H9 (cell line): ENCODE results near the gene DNAJA1. TPM values are rescaled to one million over a fixed set of nuclear protein-coding genes. Genes with fewer than 3 reads are reported as not detected.
"Not testable (repeated sequence)": the region's sequence is repeated elsewhere in the genome, so short reads cannot be mapped to it uniquely, and the experiment has no call there.

Source experiments
- DNase-seq: peaks from one replicate; pipeline ENCODE4 v3.0.0-alpha.2; 2017
- H2AFZ ChIP-seq: one replicate; pipeline ENCODE4 v1.6.1; 2013; ENCODE audit warnings: mild to moderate bottlenecking, low read length, control low read depth, moderate library complexity
- H2AK5ac ChIP-seq: 2 replicates; pipeline ENCODE4 v1.6.1; 2013; ENCODE audit warnings: low read length, control low read depth, mixed read lengths; ENCODE audit not compliant: insufficient read length
- H2BK120ac ChIP-seq: one replicate; pipeline ENCODE4 v1.6.1; 2013; ENCODE audit warnings: low read depth, mild to moderate bottlenecking, low read length, control low read depth, inconsistent platforms; ENCODE audit not compliant: poor library complexity, severe bottlenecking
- H2BK12ac ChIP-seq: 2 replicates; pipeline ENCODE4 v1.6.1; 2013; ENCODE audit warnings: low read length, control low read depth, mixed read lengths, low read depth; ENCODE audit not compliant: insufficient read length
- H2BK15ac ChIP-seq: 2 replicates; pipeline ENCODE4 v1.6.1; 2013; ENCODE audit warnings: low read depth, low read length, control low read depth
- H2BK20ac ChIP-seq: one replicate; pipeline ENCODE4 v1.6.1; 2013; ENCODE audit warnings: low read depth, mild to moderate bottlenecking, low read length, control low read depth, inconsistent platforms; ENCODE audit not compliant: poor library complexity, severe bottlenecking
- H2BK5ac ChIP-seq: 2 replicates; pipeline ENCODE4 v1.6.1; 2013; ENCODE audit warnings: low read length, control low read depth, mixed read lengths; ENCODE audit not compliant: insufficient read length
- H3K14ac ChIP-seq: 2 replicates; pipeline ENCODE4 v1.6.1; 2013; ENCODE audit warnings: low read length, control low read depth; ENCODE audit not compliant: insufficient read depth
- H3K18ac ChIP-seq: 2 replicates; pipeline ENCODE4 v1.6.1; 2013; ENCODE audit warnings: low read depth, mild to moderate bottlenecking, mixed read lengths, low read length, control low read depth; ENCODE audit not compliant: insufficient read length
- H3K23ac ChIP-seq: 2 replicates; pipeline ENCODE4 v1.6.1; 2013; ENCODE audit warnings: low read length, control low read depth, mixed read lengths, low read depth; ENCODE audit not compliant: insufficient read length
- H3K23me2 ChIP-seq: 2 replicates; pipeline ENCODE4 v1.6.1; 2013; ENCODE audit warnings: low read depth, mild to moderate bottlenecking, mixed read lengths, low read length, control low read depth; ENCODE audit not compliant: insufficient read length, poor library complexity, severe bottlenecking
- H3K27ac ChIP-seq: 2 replicates; pipeline ENCODE4 v1.5.1; 2013; ENCODE audit warnings: low read length, control low read depth, mixed read lengths, low read depth; ENCODE audit not compliant: insufficient read length
- H3K27me3 ChIP-seq: 2 replicates; pipeline ENCODE4 v1.6.1; 2013; ENCODE audit warnings: low read length, control low read depth, inconsistent platforms; ENCODE audit not compliant: insufficient read depth
- H3K4ac ChIP-seq: 2 replicates; pipeline ENCODE4 v1.6.1; 2013; ENCODE audit warnings: low read depth, mild to moderate bottlenecking, control low read depth, inconsistent platforms, low read length, moderate library complexity
- H3K4me1 ChIP-seq: 2 replicates; pipeline ENCODE4 v1.6.1; 2013; ENCODE audit warnings: low read length, control low read depth, inconsistent platforms; ENCODE audit not compliant: insufficient read depth
- H3K4me2 ChIP-seq: 2 replicates; pipeline ENCODE4 v1.6.1; 2013; ENCODE audit warnings: low read length, control low read depth, mixed read lengths; ENCODE audit not compliant: insufficient read length, insufficient read depth
- H3K56ac ChIP-seq: 2 replicates; pipeline ENCODE4 v1.6.1; 2013; ENCODE audit warnings: low read depth, mild to moderate bottlenecking, mixed read lengths, low read length, control low read depth; ENCODE audit not compliant: insufficient read length
- H3K79me1 ChIP-seq: 2 replicates; pipeline ENCODE4 v1.6.1; 2013; ENCODE audit warnings: low read depth, mild to moderate bottlenecking, moderate library complexity, low read length, control low read depth, inconsistent platforms; ENCODE audit not compliant: insufficient read depth, poor library complexity, severe bottlenecking
- H3K79me2 ChIP-seq: 2 replicates; pipeline ENCODE4 v1.6.1; 2013; ENCODE audit warnings: low read length, control low read depth, inconsistent platforms; ENCODE audit not compliant: insufficient read depth
- H3K9ac ChIP-seq: 2 replicates; pipeline ENCODE4 v1.6.1; 2013; ENCODE audit warnings: low read length, control low read depth, mixed read lengths; ENCODE audit not compliant: insufficient read length; ENCODE audit errors: extremely low read depth
- H3K9me3 ChIP-seq: one replicate; pipeline ENCODE4 v1.6.1; 2013; ENCODE audit warnings: low read depth, low read length, inconsistent platforms; ENCODE audit not compliant: control insufficient read depth
- H3T11ph ChIP-seq: one replicate; pipeline ENCODE4 v1.6.1; 2013; ENCODE audit warnings: mild to moderate bottlenecking, low read length, control low read depth, inconsistent platforms
- H4K20me1 ChIP-seq: one replicate; pipeline ENCODE4 v1.6.1; 2013; ENCODE audit not compliant: control insufficient read depth, insufficient read length, insufficient read depth
- H4K5ac ChIP-seq: 2 replicates; pipeline ENCODE4 v1.6.1; 2013; ENCODE audit warnings: low read depth, mild to moderate bottlenecking, mixed read lengths, low read length, control low read depth; ENCODE audit not compliant: insufficient read length
- H4K8ac ChIP-seq: replicated peaks from 2 replicates; pipeline ENCODE4 v1.6.1; 2013; ENCODE audit warnings: low read length, control low read depth, mixed read lengths, low read depth; ENCODE audit not compliant: insufficient read length
- H4K91ac ChIP-seq: 2 replicates; pipeline ENCODE4 v1.6.1; 2013; ENCODE audit warnings: low read depth, mild to moderate bottlenecking, moderate library complexity, mixed read lengths, low read length, control low read depth; ENCODE audit not compliant: insufficient read length
- H3K27ac Mint-ChIP-seq, 3 experiments: 2 replicates in 2 of 3; 3 replicates in 1 of 3; pipeline ENCODE4 v1.8.0; 2020 to 2021; ENCODE audit warnings: mixed read lengths in 3 of 3, mild to moderate bottlenecking in 1 of 3, moderate library complexity in 1 of 3
- H3K27me3 Mint-ChIP-seq: 2 replicates; pipeline ENCODE4 v1.8.0; 2021; ENCODE audit warnings: low read depth, mild to moderate bottlenecking, moderate library complexity, mixed read lengths
- H3K36me3 Mint-ChIP-seq, 3 experiments: 2 replicates in 2 of 3; 3 replicates in 1 of 3; pipeline ENCODE4 v1.8.0; 2020 to 2021; ENCODE audit warnings: low read depth in 3 of 3, mixed read lengths in 3 of 3; ENCODE audit not compliant: insufficient read depth in 1 of 3
- H3K4me1 Mint-ChIP-seq, 2 experiments: 2 replicates each; pipeline ENCODE4 v1.8.0; 2020; ENCODE audit warnings: mixed read lengths in 2 of 2
- H3K4me3 Mint-ChIP-seq, 2 experiments: 2 replicates in 1 of 2; 3 replicates in 1 of 2; pipeline ENCODE4 v1.8.0; 2020 to 2021; ENCODE audit warnings: mild to moderate bottlenecking in 2 of 2, mixed read lengths in 2 of 2, moderate library complexity in 1 of 2
- H3K9me3 Mint-ChIP-seq, 2 experiments: 2 replicates in 1 of 2; 3 replicates in 1 of 2; pipeline ENCODE4 v1.8.0; 2020; ENCODE audit warnings: mild to moderate bottlenecking in 2 of 2, mixed read lengths in 2 of 2, moderate library complexity in 1 of 2
- total RNA-seq: library from RNA; stranded (reverse); gene quantifications from 2 replicates; pipeline ENCODE4 v1.2.1, GENCODE V29; 2021

Gene DNAJA1
- total RNA-seq, 1 experiment from 2014 or later, result 217 TPM

DNA sequence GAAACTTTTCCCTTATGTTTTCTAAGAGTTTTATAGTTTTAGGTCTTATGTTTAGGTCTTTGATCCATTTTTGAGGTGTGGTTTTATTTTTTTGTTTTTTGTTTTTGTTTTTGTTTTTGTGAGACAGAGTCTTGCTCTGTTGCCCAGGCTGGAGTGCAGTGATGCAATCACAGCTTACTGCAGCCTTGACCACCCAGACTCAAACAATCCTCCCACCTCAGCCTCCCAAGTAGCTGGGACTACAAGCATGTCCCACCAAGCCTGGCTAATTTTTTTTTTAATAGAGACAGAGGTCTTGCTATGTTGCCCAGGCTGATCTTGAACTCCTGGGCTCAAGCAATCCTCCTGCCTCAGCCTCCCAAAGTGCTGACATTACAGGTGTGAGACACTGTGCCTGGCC, 19.7 kb upstream of the DNAJA1 start:
- H2BK15ac ChIP-seq, H4K20me1 ChIP-seq, H3K23ac ChIP-seq, H2BK5ac ChIP-seq, H3K4me3 Mint-ChIP-seq, H3K9ac ChIP-seq, H3K9me3 ChIP-seq, H3T11ph ChIP-seq, H4K91ac ChIP-seq, H4K5ac ChIP-seq, H3K4me1 ChIP-seq, H3K27ac Mint-ChIP-seq, H2BK20ac ChIP-seq, H3K27me3 Mint-ChIP-seq, H3K4me1 Mint-ChIP-seq, H3K4me2 ChIP-seq, H3K18ac ChIP-seq, H3K36me3 Mint-ChIP-seq, H3K27ac ChIP-seq, H2BK120ac ChIP-seq, H3K56ac ChIP-seq, H2BK12ac ChIP-seq, H2AK5ac ChIP-seq, H3K14ac ChIP-seq, H3K79me2 ChIP-seq, H3K23me2 ChIP-seq, H2AFZ ChIP-seq, H4K8ac ChIP-seq, DNase-seq, H3K79me1 ChIP-seq, H3K27me3 ChIP-seq, H3K9me3 Mint-ChIP-seq, H3K4ac ChIP-seq: not testable (repeated sequence)
